ENCODE data around the gene UEVLD. TPM values are rescaled to one million over a fixed set of nuclear protein-coding genes. Genes with fewer than 3 reads are reported as not detected.

Gene UEVLD
- total RNA-seq, 4 donors from 2014 or later, result 11.8 to 37.3 (median 28.0) TPM

GRCh38 chr11:18580113-18580766, 8.3 kb downstream of the UEVLD start:
- H3K27me3 ChIP-seq, result no peaks in the 10 kb centered on the region
- H3K4me1 ChIP-seq, result no peaks in the 10 kb centered on the region
- intact Hi-C loops (cut with DNase I; ENCODE audit: low total_unique reads), result no loop called here
- TF ChIP-seq POLR2A (IDR thresholded peaks at IDR 0.05), result no peak
- TF ChIP-seq CTCF (IDR thresholded peaks at IDR 0.05), result no peak
- no peaks in the 10 kb centered on the region for H3K9me3 ChIP-seq
- no peak for DNase-seq
- no peak overlapping the region for H3K4me3 ChIP-seq
- H3K27ac ChIP-seq, result no peak overlapping the region
- no peaks in the 10 kb centered on the region for H3K36me3 ChIP-seq

GRCh38 chr11:18578975-18579598, 9.4 kb downstream of the UEVLD start:
- H3K4me3 ChIP-seq, result no peak overlapping the region
- TF ChIP-seq POLR2A (IDR thresholded peaks at IDR 0.05) (no peak), CTCF (IDR thresholded peaks at IDR 0.05) (no peak)
- no peaks in the 10 kb centered on the region for H3K36me3 ChIP-seq

GRCh38 chr11:18575361-18575760, 13.2 kb downstream of the UEVLD start:
- H3K4me1 ChIP-seq, result no peaks in the 10 kb centered on the region
- intact Hi-C loops (cut with DNase I; ENCODE audit: low total_unique reads), result no loop called here
- H3K36me3 ChIP-seq, result no peaks in the 10 kb centered on the region
- DNase-seq, result no peak
- no peak overlapping the region for H3K27ac ChIP-seq
- no peaks in the 10 kb centered on the region for H3K9me3 ChIP-seq
- TF ChIP-seq POLR2A (IDR thresholded peaks at IDR 0.05), result no peak
- no peak for TF ChIP-seq CTCF (IDR thresholded peaks at IDR 0.05)
- no peaks in the 10 kb centered on the region for H3K27me3 ChIP-seq
- H3K4me3 ChIP-seq, result no peak overlapping the region

More at GRCh38 chr11:18578975-18579598, 9.4 kb downstream of the UEVLD start:
- H3K9me3 ChIP-seq, result no peaks in the 10 kb centered on the region
- no peaks in the 10 kb centered on the region for H3K27me3 ChIP-seq
- DNase-seq, result no peak
- no peaks in the 10 kb centered on the region for H3K4me1 ChIP-seq
- intact Hi-C loops (cut with DNase I; ENCODE audit: low total_unique reads), result no loop called here
- no peak overlapping the region for H3K27ac ChIP-seq

- Histone ChIP-seq H3K9me3 (no peaks in the 10 kb centered on the region), H3K4me1 (no peaks in the 10 kb centered on the region), H3K4me3 (no peak overlapping the region), H3K36me3 (no peaks in the 10 kb centered on the region), H3K27ac (no peak overlapping the region), H3K27me3 (no peaks in the 10 kb centered on the region)
- no peak for DNase-seq
- TF ChIP-seq POLR2A (IDR thresholded peaks at IDR 0.05) (no peak), CTCF (IDR thresholded peaks at IDR 0.05) (no peak)
- intact Hi-C loops (cut with DNase I; ENCODE audit: low total_unique reads), result no loop called here
Observed at GRCh38 chr11:18567081-18567480, 21.5 kb downstream of the UEVLD start.

- no peak for TF ChIP-seq CTCF (IDR thresholded peaks at IDR 0.05)
- no peak for TF ChIP-seq POLR2A (IDR thresholded peaks at IDR 0.05)
- no peak overlapping the region for H3K4me3 ChIP-seq
- no peaks in the 10 kb centered on the region for H3K4me1 ChIP-seq
- H3K9me3 ChIP-seq, result no peaks in the 10 kb centered on the region
- intact Hi-C loops (cut with DNase I; ENCODE audit: low total_unique reads), result no loop called here
- no peak overlapping the region for H3K27ac ChIP-seq
- DNase-seq, result no peak
- no peaks in the 10 kb centered on the region for H3K36me3 ChIP-seq
- no peaks in the 10 kb centered on the region for H3K27me3 ChIP-seq
Observed at GRCh38 chr11:18566406-18566805, 22.1 kb downstream of the UEVLD start.
